HL-60 (cell line): ENCODE measurements around the gene PPCDC.

Experiments
- CTCF ChIP-seq: IDR thresholded peaks from one replicate; pipeline ENCODE4 v1.5.1; 2011; ENCODE audit warnings: low read length, control low read depth, inconsistent platforms; ENCODE audit not compliant: insufficient read depth
- POLR2AphosphoS5 ChIP-seq: IDR thresholded peaks from 2 replicates; pipeline ENCODE4 v1.6.1; 2012; ENCODE audit warnings: low read depth

GRCh38 chr15:75019916-75020315 lies 3.5 kb upstream of the PPCDC start:
- no peak for TF ChIP-seq CTCF
- TF ChIP-seq POLR2AphosphoS5: no peak
